ENCODE measurements around the gene LRRC74B.
"Not testable (repeated sequence)": the region's sequence is repeated elsewhere in the genome, so short reads cannot be mapped to it uniquely, and the experiment has no call there.

The LRRC74B gene

DNA sequence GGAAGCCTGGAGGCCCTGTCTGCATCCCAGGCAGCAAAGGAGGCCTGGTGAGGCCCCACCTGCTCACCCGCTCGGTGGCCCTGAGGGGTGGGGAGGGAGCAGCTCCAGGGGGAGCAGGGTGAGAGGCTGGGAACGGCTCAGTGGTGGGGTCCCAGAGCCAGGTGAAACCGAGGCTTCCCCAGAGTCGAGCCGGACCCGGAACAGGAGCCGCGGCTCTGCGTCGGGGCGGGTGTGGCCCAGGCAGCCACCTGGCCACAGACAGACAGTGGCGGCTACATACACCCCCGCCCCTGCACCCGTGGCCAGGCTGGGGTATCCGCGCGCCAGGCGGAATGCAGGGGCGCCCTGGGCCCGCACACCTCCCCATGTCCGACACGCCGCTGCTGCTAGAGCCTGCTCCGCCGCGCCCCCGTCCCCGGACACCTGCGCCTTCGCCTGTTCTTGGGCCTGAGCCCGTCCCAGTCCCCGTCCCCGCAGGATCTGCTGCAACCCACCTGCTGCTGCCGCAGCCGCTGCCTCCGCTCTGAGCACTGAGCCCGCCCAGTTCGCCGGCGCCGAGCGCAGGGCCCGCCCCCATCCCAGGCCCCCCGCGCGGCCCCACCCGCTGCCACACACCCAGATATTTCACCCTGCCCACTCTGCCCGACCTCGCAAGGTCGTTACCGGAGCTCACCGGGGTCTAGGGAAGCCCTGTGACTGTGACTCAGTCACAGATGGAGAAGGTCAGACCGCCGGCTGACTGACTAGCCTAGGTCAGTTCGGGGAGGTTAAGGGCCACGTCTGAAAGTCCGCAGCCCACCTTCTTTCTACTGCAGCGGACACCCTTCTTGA, 13.5 kb upstream of the LRRC74B start, which contains the start of gene SLC7A4:
TSS of gene SLC7A4 (minus strand) at position 525 of the 831 bp plus-strand sequence. CDS start 749 bp downstream, outside the sequence.
- DNase-seq, result no peak

DNA sequence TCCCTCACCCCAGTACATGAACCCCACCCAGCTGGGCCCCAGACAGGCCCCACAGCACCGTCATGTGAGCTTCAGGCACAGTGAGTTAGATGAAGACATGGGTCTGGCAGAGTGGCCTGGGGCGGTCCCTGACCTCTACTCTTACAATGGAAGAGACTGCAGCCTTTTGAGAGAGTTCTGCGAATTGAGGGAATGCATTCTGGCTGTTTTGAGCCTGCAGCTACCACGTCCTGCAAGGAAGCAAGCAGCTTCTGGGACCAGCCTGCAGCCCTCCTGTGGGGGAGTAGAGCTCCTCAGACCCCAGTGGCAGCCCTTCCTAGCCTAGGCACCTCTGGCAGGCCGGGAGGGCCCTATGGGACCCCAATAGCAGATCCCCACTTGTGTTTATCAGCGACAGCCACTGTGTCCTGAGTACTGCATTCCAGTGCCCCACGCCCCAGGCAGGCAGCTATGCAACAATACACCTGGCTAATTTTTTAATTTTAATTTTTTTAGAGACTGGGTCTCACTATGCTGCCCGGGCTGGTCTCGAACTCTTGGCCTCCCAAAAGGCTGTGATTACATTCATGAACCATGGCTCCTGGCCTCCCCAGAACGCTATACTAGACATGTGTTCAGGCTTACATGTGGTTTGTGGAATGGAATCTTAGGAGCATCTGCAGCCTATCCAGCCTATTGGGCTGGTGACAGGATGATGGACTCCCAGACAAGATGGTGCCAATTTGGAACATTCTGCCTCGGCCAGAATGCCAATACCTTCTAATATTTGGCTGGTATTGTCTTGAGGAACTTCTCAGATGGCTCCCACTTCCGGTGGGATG, 12.7 kb upstream of the LRRC74B start:
- no peak for DNase-seq

DNA sequence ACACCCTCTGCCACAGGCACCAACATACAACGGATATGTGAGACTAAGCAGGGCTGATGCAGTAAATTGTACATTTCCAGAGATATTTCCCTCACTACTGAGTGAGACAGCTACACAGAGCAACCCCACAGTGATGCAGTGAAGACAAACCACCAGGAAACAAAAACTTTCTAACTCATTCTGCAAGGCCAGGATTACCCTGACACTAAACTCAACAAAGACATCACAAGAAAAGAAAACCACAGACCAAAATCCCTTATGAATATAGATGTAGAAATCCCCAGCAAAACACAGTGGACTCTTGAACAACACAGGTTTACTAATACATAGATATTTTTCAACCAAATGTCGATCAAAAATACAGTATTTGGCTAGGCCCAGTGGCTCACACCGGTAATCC, 11.9 kb upstream of the LRRC74B start:
- no peak for DNase-seq

DNA sequence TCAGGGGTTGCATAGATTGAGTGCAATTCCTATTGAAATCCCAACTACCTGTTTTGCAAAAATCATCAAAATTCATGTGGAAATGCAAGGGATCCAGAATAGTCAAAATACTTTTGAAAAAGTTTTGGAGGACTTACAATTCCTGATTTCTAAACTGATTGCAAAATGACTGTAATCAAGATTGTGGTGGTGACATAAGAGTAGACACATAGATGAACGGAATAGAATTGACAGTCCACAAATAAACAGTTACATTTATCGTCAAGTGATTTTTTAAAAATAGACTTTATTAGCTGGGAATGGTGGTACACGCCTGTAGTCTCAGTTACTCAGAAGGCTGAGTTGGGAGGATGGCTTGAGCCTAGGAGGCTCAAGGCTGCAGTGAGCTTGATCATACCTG, 10.8 kb upstream of the LRRC74B start:
- DNase-seq, result no peak

DNA sequence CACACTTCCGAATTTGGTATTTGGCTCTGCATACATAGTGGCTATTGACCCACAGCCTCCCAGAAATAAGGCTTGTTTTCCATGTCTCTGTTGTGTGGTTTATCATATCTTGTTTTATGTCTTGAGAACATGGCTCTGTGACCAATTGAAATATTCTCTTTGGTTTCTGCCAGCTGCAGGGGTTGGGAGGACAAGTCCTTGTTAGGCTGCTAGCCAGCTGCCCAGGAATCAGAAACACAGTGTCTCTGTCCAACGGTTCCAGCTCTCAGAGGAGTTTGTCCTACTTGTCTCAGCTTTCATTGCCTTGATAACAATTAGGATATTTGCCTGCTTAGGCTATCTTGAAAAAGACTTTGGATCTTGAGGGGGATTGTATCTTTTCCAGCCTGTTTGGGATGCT, 7.3 kb upstream of the LRRC74B start:
- DNase-seq, result no peak

DNA sequence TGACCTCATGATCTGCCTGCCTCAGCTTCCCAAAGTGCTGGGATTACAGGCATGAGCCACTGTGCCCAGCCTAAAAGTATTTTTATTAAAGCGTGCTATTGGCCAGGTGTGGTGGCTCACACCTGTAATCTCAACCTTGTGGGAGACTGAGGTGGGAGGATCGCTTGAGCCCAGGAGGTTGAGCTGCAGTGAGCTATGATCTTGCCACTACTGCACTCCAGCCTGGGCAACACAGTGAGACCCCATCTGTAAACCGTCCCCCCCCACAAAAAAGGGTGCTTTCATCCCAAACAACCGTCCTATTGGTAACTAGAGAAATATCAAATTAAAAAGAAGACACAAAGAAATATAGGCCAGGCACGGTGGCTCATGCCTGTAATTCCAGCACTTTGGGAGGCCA, 6.6 kb upstream of the LRRC74B start:
- DNase-seq, result not testable (repeated sequence)

DNA sequence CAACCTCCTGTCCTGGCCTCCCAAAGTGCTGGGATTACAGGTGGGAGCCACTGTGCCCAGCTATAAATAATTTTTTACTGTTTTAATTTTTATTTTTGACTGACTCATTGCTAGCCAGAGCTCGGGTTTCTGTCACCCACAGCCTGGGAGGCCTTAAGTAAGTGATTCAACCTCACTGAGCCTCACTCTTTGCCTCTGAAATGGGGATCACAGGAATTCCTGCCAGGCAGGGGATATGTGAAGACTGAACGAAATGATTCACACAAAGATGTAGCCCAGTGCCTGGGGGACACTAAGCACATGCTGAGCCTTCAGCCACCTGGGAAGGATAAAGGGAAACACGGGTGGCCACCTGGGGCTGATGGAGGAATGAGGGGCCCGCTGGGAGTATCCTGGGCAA, 3.8 kb upstream of the LRRC74B start:
- no peak for DNase-seq

DNA sequence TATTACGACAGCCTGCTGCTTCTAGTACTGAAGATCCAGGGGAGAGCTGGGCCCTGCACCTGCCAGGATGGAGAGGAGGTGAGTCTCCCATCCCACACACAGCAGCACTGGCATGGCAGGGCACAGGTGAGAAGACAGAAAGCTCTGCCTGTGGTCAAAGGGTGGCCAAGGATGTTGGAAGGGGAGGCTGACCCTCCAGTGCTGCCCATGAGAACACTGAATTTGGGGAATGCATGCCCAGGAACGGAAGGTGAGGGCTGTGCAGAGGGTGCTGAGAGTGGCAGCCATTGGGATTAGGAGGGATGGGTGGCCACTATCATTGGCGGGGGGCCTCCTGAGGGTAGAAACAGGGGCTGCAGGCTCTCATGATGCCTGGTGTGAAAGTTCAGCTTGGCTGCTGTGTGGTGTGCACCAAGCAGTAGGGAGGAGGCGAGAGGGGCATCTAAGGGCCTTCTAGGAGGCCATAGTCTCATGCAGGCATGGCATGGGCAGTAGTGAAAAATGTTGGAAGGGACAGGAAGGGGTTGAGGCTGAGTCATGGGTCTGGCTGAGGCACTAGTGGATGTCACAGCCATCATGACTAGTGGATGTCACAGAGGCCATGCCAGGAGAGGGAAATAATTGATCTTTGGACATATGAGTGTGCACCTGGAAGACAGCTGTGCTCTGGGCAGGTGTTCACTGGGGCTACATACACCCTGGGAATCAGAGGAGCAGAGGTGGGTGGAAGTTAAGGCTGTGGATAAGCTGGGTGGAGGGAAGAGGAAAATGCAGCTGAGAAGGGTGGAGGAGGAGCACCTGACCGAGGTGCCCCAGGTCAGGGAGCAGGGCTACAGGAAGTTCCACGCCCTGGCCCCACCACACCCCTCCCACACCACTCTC, 2.5 kb upstream of the LRRC74B start:
- no peak for DNase-seq

DNA sequence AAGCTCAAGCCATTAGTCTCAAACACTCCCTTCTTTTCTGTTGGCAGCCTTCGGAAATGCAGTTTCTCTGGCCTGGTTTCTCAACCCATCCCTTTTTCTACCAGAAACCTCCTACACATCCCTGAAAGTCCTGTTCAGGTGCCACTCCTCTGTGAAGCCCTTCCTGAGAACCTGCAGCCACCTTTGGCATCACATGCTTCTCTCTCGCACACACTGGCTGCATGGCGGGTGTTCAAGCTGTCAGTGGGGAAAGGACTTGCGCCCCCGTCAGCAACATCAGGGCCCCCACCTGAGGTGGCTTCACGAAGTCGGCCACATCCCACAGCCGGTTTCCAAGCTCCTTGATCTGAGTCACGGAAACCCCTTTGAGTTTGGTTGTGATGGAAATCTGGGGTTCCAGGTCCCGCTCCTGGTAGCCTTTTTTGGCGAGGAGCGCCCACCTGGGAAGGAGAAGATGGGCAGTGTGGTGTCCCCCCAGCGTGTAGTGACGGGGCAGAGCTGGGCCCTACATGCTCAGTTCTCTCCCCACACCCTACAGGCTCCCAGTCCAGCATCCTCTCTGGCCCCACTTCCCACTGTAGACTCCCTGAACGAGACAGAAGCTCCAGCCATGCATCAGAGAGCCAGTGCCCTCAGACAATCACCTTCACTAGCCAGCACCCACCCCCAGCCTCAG, 1.7 kb upstream of the LRRC74B start:
- DNase-seq, result no peak

DNA sequence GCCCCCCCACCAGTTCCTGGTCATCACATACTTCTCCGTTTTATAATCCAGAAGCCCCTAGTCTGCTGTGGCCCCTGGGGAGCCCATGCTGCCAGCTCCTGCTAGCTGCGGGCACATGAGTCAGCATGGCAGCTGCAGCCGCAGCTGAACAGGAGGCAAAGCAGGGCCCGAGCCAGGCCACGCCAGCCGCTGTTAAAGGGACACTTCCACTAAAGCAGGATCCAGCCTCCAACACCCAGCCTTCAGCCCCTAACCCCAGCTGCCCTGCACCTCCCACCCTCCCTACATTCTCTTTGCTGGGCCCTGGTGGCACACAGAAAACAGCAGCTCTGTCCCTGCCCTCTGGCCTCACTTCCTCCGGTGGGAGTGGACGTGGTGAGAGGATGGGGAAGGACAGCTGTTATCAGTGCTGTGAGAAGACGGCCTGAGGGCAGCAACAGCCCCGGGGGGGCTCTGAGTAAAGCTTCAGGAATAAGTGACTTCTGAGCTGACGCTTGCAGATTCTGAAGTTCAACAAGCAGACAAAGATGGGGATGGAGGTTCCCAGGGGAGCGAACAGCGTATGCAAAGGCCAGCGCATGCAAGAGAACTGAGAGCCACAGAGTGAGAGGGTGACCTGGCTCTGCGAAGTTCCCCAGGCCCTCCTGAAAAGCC, 688 bp upstream of the LRRC74B start:
- no peak for DNase-seq

DNA sequence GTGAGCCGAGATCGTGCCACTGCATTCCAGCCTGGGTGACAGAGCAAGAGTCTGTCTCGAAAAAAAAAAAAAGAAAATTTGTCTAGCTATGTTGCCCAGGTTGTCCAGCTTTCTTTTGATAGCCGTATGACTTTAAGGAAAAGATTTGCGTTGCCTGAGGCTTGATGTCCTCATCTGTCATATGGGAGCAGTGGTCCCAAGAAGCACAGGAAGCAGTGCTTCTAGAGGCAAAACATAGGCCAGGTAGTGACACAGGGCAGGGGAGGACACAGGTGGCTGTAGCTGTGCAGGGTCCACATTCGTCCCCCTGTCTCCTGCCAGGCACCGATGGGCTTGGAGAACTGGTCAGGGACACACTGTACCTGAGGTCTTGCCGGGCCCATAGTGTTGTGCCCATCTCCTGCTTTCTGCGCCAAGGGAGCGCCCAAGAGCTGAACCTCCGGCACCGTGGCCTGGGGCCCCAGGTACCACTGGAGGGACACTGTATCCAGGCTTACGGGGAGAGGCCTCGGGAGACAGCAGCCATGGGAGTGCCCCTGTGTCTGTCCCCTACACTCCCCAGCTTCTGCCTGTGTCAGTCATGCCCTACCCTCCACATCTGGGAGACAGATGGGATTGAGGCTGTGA, 1.4 kb downstream of the LRRC74B start:
- no peak for DNase-seq

DNA sequence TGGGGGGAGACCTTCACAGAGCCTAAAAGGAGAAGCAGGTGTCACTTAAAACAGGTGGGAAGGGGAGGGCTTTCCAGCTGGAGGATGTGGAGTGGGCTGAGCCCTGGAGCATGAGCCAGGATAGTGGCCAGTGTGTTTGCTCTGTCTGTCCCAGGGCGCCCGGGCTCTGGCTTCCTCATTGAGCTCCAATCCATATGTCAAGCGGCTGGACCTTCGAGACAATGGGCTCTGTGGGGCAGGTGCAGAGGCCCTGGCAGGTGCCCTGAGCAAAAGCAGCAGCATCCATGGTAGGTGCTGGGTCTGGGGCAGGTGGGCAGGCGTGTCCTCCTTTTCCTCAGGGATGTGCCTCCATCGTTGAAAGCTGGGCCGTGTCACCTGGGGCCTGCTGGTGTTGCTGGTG, 2.0 kb downstream of the LRRC74B start:
- DNase-seq, result no peak

DNA sequence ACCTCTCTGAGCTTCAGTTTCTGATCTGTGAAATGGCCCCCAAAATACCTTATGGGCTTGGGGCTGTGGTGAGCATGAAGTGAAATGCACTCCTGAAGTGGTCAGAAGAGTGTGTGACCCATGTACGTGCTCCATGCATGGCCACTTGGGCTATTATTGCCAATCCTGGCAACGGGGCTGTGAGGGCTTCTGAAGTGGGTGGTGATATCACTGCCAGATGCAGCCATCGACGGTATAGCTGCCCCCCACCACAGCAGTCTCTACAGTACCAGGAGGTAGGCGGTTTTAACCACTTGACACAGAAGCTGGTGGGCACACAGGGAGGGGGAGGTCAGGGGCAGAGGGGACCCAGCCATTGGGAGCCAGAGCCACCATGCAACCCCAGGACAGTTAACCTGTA, 2.7 kb downstream of the LRRC74B start:
- not testable (repeated sequence) for DNase-seq

DNA sequence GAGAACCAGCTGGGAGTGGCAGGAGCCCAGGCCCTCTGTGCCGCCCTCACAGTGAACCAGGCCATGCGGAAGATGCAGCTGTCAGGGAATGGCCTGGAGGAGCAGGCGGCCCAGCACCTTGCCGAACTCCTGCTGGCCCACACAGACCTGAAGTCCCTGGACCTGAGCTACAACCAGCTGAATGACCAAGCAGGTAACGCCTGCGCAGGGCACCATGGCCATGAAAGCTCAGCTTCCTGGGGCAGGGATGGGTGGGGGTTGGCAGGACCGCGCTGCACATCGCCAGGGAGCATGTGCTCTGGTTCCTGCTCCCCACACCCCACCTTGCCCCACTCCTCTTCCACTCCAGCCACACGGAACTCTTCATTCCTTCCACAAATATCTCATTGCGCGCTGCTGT, 3.2 kb downstream of the LRRC74B start:
- not testable (repeated sequence) for DNase-seq

DNA sequence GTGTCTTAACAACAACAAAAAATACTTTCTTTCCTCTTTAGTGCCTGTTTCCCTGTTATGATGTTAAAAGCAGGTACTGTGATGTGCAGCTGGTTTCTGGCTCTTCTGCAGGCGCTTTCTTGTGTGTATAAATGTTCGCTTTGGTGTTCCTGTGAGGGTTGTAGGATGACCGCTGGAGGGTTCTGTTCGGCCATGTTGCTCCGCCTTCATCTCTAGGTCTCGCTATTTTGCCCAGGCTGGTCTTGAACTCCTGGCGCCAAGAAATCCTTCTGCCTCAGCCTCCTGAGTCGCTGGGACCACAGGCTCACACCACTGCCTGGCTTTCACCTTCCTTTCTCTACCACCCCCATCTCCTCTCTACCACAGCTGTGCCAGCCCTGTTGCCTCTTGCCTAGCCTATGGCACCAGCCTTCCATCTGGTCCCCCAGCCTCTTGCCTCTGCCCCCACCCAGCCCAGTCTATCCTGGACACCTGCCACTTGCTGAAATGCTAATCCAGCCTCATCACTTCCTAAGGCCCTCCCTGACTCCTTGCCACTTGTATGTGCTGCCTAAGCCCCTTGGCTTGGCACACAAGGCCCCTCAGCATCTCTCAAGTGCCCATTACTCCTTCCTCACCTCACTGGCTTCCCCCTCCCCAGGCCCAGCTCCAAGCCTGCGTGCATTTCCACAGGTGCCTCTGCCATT, 5.5 kb downstream of the LRRC74B start:
- peak; percentile 96 for DNase-seq

DNA sequence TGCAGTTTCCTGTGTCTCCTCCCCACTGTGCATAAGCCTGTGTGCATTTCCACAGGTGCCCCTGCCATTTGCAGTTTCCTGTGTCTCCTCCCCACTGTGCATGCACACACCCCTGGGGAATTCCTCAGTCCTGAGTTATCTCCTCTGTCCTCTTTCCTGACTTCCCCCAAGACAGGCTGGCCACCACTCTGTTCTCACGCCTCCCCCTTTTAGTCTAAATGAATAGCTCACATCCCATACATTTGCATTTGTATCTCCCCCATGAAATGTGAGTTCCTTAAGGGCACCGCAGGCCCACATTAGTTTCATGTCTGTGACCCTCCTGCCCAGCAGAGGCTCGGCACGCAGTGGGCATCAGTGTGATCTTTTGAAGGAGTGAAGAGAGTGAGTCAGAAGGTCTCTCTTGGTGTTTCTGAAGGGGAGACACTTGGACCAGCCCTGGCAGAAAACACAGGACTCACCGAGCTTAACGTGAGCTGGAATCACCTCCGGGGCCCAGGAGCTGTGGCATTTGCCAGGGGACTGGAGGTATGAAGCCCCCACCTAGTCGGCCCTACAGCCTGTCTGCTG, 6.2 kb downstream of the LRRC74B start:
- no peak for DNase-seq

DNA sequence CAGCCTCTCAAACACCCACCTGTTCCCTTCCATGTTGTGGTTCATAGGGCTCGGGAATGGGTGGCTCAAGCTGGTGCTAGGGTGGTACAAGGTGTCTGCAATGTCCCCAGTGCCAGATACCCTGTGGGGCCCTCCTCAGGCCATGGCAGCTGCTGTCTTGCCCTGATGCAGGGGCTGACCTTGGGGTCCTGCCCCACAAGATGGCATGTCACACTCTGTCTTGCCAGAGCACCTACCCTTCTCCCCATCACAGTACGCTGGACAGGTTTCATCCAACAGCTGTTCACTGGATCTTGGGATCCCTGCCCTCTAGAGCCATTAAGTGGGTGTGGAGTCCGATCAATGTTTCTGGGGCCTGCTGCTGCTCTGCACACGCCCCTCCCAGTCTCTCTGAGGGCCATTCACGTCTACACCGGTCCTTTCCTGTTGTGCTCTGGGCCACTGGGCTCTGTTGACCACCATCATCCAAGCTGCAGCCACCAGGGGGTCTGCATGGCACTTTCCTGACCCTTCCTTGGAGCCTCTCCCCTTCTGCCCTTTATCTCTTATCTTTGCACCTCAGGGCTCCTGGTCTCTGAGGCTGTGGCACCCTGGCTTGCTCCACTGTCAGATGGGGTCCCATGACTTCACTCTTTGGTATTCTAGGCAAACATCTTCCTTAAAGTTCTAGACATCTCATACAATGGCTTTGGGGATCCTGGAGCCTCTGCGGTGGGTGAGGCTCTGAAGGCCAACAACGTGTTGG, 7.1 kb downstream of the LRRC74B start:
- no peak for DNase-seq

DNA sequence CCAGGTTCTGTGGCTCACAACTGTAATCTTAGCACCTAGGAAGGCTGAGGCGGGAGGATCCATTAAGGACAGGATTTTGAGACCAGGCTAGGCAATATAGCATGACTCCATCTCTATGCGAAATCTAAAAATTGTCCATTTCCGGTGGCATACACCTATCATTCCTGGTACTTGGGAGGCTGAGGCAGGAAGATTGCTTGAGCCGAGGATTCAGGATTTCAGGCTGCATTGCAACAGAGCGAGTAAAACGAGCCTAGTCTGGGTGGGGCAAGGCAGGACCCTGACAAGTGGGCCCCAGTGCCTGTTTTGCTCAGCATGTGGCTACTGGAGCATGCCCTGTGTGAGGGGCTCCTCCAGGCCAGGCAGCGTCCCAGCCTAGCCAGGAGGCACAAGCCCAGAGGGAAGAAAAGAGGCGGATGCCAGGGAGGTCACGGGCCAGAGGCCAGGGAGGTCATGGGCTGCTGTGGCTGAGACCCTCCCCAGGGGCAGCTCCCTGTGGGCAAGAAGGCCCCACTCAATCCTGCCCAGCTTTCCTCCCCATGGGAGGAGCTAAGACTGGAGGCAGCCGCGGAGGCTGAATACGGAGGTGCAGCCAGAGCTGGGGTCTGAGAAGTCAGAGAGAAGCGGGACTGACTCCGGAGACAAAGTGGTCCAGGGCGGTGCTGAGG, 8.4 kb downstream of the LRRC74B start:
- no peak for DNase-seq
